Non-pigmented ciliary epithelial cell (primary cell): ENCODE data around the gene SLC49A4.

Source experiments
- DNase-seq: peaks from one replicate; pipeline ENCODE4 v3.0.0-alpha.2; 2010; ENCODE audit warnings: low read depth

SLC49A4 gene

DNA sequence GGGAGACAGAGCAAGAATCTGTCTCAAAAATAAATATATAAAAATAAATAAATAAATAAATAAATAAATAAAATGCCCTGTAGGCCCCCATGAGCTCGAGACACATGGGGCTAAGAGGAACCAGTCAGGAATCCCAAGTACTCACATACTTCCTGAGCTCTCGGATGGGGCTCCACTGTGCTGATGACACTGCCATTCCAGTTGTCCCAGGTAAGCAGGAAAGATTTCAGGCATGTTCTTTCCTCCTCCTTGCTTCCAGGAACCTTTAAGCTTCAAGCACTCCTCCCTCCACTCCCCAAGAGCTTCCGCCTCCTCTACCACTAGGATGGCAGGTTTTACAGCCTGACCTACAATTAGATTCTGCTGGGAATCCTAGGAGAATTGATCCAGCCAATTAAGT, 113.4 kb downstream of the SLC49A4 start:
- no peak for DNase-seq

- no peak for DNase-seq
Measured at GRCh38 chr3:122911901-122912300, 117.0 kb downstream of the SLC49A4 start.

DNA sequence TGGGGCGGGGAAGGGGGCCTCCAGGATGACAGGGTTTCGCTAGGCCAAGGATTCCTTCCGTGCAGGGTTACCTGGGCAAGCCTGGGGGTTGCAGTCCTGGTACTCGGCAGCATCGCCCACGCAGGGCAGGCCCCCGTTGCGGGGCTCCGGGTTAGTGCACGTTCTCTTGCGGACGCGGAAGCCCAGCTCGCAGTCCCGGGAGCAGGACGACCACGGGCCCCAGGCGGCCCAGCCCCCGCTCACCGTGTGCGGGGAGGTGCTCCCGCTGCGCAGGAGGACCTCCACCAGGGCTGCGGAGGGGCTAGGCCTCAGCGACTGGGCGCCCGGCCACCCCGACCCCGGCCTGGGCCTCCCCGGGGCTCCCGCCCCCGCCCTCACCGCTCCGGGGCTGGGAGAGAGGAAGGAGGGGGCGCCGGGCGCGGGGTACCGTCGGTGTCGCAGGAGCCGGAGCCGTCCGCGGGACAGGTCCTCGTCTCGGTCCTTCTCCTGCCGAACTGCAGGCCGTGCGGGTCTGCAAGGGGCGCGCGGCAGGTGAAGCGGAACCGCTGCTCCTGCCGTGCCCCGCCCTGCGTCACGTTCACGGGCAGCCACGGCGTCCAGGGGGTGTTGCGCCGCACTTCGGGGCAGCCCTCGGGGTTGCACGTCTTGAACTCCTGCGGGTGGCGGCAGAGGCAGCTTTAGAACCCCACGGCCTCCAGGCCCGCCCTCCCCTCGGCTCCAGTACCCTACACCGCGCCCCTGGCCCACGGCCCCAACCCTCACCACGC, 118.1 kb downstream of the SLC49A4 start:
- DNase-seq, result no peak

- DNase-seq, result no peak
Measured at GRCh38 chr3:122913539-122914100, 118.8 kb downstream of the SLC49A4 start.

GRCh38 chr3:122915300-122916055, 120.6 kb downstream of the SLC49A4 start:
- DNase-seq, result no peak

- no peak for DNase-seq
Measured at GRCh38 chr3:122916084-122916483, 121.2 kb downstream of the SLC49A4 start.

GRCh38 chr3:122916580-122916979, 121.7 kb downstream of the SLC49A4 start:
- no peak for DNase-seq

- no peak for DNase-seq
Measured at GRCh38 chr3:122917412-122917811, 122.5 kb downstream of the SLC49A4 start.

GRCh38 chr3:122918576-122919290, 123.9 kb downstream of the SLC49A4 start:
- DNase-seq, result no peak

GRCh38 chr3:122919291-122919610, 124.4 kb downstream of the SLC49A4 start:
- no peak for DNase-seq

DNA sequence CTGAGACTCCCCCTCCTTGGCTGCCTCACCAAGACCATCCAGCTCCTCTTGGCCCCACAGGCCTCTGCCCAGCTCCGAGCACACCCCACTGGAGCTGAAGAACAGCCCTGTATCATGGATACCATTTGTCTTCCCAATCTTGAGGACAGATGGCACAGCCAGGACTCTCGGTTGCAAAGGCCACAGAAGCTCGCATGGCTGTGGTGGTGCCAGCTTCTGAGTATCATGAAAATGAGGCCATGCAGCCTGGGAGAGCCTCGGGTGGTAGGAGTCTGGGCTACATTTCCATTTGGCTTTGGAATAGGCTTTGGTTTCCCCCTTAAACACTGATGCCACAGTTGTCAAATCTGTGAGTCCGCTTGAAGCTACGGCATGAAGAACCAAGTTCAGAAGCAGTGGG, 126.1 kb downstream of the SLC49A4 start:
- no peak for DNase-seq

- DNase-seq, result no peak
Measured at GRCh38 chr3:122921791-122922651, 127.2 kb downstream of the SLC49A4 start.

- no peak for DNase-seq
Measured at GRCh38 chr3:122923611-122924010, 128.7 kb downstream of the SLC49A4 start.

DNA sequence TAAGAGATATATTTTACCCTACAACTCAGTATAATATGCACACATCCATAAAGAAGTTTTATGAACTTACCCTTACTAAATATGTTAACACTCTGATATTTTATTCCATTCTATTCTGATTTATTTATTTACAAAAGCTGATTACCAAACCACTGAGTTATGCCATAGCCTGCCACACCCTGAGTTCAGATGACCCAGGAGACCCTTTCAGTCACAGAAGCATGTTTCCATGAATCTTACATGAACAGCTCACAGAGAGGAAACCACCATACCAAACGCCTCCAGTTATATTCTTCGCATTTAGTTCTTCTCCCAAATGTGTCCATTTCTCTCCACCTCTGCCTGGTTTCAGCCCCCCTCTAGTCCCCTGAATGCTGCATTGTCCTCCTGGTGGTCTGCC, 129.2 kb downstream of the SLC49A4 start:
- DNase-seq, result no peak

GRCh38 chr3:122925756-122926155, 130.9 kb downstream of the SLC49A4 start:
- DNase-seq, result no peak

DNA sequence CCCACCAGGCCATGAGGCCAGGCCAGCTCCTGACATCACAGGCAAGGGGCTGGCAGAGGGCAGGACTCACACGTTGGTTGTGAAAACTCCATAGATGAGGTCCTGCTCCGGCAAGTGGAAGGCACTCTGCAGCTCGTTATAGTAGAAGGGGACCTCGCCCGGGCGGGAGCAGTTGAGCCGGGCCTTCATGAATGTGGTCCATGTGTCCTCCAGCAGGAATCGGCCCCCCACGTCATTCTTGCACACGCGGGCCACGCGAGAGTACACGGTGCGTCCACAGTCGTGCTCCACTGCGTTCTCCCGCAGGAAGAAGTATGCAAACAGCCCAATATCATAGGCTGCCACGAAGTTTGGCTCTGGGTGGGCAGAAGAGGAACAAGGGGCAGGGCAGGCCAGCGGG, 131.5 kb downstream of the SLC49A4 start:
- no peak for DNase-seq

- DNase-seq, result no peak
Measured at GRCh38 chr3:122926811-122927210, 131.9 kb downstream of the SLC49A4 start.

GRCh38 chr3:122927726-122928125, 132.9 kb downstream of the SLC49A4 start:
- DNase-seq, result no peak

DNA sequence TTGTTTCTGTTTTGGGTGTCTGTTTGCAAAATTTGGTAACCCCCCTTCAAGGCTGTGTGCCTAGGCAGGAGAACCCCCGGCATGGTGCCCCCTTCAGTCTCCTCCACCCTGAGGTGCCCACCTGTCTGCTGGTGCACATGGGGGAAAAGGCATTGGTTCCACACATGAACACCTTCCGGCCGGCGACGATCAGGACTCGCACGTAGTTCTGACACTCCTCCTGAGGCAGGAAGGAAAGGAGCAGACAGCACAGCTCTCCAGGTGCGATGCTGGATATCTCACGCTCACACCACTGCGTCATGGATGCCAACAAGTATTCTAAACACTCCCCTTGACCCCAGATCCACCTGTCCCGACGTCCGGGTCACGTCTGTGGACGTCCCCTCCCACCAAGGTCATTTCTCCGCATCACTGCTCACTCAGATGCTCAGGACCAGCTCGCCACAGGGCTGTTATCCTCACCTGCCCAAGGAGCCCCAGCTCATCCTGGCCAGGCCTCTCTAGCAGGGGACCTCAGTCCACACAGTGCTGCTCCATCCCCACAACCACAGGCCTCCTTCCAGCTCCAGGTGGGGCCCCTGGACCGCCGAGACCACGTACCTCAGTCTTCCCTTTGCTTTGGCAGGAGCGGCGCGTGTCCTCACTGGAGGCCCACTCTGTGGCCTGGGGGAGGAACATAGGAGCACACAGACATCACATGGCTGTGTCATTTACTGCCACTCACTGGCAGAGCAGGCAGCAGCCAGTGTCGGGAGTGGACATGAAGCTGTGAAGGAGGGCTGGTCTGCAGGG, 133.7 kb downstream of the SLC49A4 start:
- no peak for DNase-seq

GRCh38 chr3:122929188-122930062, 134.6 kb downstream of the SLC49A4 start:
- no peak for DNase-seq
